NCI-H774 (cell line): ENCODE measurements around the gene PTK6.

ENCODE experiments used
- DNase-seq: peaks from one replicate; lab custom pipeline; 2025; lab: John Stamatoyannopoulos, UW

PTK6 gene

DNA sequence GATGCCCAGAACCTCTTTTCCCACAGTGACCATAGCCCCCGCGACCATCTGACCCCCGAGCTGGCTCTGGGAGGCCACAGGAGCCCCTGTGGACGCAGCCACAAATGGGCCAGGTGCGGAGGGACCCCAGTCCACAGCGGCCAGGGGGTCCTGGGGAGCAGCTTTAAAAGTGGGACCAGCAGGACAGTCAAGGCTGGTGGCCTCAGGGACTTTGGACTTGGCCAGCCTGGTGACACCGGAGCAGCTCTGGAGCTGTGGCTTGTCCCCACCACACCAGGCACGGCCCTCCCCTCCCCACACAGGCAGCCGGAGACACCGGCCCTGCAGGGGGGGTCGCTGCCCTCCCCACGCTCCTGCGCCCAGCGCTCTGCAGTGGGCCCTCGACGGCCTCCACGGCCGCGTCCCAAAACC lies 20.3 kb upstream of the PTK6 start:
- DNase-seq, result no peak

DNA sequence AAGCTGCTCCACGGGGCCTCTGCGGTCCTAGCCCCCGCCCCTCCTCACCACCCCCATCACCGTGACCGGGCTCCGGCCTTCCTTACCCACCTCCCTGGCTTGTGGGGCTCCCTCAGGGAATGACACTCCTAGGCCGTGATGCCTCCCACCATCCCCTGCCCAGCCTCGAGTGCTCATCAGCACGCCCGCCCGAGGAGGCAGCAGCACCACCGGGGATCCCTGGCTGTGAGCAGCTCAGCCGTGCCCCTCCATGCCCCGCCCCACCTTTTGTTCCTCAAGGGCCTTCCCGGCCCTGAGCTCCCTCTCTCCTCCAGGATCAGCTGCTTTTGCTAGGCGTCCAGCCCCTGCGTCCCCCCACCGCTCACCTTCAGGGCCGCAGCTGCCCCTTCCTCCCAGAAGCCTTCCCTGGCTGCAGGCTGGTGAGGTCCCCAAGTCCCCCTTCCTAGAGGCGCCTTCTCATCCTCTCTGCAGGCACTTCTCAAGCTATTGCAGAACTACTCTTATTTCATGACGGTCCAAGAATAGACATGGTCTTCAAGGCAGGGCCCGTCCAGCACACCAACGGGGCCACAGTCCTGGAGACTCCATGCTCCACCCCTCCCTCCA lies 19.8 kb upstream of the PTK6 start:
- no peak for DNase-seq

DNA sequence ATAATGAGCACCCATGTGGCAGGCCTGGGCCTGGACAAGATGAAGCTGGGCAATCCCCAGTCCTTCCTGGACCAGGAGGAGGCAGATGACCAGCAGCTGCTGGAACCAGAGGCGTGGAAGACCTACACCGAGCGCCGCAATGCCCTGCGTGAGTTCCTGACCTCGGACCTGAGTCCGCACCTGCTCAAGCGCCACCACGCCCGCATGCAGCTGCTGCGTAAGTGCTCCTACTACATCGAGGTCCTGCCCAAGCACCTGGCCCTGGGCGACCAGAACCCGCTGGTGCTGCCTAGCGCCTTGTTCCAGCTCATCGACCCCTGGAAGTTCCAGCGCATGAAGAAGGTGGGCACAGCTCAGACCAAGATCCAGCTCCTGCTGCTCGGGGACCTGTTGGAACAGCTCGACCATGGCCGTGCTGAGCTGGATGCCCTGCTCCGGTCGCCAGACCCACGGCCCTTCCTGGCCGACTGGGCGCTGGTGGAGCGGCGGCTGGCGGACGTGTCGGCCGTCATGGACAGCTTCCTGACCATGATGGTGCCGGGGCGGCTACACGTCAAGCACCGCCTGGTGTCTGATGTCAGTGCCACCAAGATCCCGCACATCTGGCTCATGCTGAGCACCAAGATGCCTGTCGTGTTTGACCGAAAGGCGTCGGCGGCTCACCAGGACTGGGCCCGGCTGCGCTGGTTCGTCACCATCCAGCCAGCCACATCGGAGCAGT lies 18.6 kb upstream of the PTK6 start:
- no peak for DNase-seq

DNA sequence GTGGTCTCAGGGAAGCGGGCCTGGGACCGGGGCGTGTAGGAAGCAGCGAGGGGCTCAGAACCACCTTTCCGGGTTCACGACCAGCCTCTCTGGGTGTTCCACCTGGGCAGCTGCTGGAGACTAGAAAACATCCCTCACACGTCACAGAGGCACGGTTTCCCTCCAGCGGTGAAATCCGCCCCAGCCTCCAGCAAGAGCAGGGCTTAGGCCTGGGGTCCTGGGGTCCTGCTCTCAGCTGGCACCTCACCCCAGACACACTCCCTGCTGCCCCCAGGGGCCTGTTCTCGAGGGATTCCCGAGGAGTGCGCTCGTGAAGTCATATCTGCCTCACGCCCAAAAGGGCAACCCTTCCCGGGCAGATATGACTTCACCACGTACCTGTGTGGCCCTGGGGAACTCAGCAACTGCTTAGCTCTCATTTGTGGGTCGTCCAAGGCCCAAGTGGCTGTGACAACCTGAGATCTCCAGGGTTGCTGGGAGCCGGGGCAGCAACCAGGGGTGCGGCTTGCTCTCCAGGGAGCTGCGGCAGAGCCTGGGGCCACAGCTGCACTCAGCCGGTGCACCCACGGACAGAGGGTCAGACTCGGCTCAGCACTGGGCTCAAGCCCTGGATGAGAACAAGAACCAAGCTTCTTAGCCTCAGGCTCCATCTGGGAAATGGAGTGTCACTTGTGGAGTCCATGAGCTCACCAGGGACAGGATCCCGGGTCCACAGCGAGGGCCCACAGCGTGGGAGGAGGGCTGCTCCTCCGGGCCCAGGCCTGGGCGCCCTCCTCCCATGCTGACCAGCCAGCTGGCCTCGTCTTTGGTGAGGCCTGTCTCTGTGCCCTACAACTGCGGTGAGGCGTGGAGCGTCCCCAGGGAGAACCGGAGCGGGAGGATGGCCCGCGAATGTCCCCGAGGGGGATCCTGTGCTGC lies 17.4 kb upstream of the PTK6 start:
- DNase-seq, result no peak

DNA sequence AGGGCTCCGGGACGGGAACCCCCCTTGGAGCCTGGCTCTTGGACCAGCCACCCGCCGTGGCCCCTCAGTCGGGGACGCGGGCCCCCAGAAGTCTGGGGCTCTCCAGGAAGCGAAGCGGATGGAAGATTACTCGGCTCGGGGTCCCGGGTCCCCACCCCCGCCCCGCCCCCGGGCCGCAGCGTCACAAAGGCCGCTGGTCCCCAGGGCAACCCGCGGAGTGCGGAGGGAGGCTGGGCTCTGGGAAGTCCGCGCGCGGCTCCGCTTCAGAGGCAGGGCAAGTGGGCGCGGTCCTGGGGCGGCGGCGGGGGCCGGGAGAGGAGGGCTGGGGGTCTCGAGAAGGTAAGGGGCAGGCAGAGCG lies 16.7 kb upstream of the PTK6 start, which contains the start of gene FNDC11:
Gene FNDC11, plus strand, starts transcription at position 227 of the 358 bp plus-strand sequence. CDS start 1,505 bp downstream, outside the sequence.
- no peak for DNase-seq

DNA sequence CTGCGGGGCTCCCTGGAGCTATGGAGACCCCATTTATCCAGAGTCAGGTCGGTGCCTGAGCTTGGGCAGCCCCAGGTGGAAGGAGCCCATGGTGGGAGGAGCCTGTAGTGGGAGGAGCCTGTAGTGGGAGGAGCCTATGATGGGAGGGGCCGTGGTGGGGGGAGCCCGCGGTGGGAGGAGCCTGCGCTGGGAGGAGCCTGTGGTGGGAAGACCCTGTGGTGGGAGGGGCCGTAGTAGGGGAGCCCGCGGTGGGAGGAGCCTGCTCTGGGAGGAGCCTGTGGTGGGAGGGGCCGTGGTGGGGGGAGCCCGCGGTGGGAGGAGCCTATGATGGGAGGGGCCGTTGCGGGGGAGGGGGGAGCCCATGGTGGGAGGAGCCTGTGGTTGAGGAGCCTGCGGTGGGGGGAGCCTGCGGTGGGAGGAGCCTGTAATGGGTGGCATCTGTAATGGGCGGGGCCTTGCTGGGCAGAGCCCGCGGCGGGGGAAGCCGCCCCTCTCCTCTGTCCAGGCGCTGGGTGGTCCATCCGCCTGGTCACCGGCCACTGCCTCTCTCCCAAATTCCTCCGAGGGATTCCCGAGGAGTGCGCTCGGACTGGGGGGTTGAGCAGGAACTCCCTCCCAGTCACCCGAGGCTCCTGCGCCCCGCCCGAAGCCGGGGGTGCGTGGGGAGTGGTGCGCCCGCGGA lies 16.2 kb upstream of the PTK6 start:
- peak; percentile 73 for DNase-seq

DNA sequence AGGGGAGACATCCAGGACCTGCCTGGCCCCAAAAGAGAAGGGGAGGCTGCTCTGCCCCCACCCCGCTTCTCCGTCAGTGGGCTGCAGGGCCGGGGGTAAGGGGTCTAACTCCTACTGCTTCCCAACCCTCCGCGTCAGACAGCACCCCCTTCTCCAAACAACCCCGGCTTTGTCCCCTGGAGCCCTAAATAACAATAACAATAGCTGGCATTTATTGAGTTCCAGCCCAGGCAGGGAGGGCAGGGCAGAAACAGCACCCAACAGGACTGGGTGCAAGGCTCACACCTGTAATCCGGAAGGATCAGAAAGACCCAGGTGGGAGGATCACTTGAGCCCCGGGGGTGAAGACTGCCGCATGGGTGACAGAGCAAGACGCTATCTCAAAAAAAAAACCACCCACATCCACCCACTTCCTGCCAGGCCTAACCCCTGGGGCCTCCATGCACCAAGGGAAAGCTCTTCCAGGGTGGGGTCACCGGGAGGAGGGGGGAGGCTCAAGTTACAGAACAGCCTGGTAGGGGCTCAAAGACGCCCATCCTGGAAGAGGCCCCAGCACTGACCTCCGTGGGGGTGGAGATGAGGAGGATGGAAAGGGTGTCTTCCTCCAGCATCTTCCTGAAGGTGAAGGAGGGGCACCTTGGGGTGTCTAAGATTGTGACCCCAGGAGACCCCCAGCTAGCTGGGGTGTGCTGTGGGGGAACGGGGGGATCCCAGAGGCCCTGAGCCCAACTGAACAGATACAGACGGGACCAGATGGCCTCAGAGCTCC lies 15.5 kb upstream of the PTK6 start:
- no peak for DNase-seq

DNA sequence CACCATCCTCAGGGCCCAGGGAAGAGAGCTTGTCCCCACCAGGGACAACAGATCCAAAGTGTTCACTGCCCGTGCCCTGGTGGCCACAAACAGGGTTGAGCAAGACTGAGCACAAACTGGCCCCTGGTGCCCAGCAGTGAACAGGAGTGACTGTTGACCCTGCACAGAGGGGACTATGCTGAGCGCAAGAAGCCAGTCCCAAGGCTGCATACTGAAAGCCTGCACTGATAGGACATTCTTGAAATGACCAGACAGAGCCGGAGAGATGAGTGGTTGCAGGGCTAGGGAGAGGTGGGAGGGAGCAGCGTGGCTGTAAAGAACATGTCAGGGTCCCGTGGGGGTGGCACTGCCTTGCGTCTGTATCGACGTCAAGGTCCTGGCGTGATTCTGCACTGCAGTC lies 13.9 kb upstream of the PTK6 start:
- DNase-seq, result no peak

DNA sequence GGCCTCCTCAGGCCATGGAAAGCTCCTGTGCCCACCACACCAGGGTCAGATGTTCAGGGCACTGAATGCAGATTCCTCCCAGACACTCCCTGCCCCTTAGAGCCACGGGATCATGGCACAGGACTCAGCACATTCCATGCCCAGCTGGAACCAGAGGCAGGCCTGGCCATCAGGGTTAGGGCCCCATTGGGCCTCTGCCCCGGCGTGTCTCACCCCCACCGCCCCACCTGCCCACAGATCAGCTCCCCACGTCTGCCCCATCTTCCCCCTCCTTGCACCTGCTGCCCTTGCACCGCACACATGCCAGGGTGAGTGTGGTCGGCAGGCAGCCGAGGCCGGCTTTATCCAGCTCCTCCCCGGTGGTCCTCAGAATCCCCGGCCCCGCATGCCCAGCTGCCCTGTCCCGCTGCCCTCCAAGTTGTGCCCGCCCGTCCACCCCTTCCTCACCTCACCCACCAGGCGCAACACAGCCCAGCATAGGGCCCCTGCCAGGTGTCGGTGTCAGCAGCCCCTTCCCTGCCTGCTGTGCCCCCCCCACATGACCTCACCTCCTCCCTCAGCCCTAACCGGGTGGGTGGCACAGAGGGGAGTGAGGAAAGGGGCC lies 12.6 kb upstream of the PTK6 start:
- no peak for DNase-seq

DNA sequence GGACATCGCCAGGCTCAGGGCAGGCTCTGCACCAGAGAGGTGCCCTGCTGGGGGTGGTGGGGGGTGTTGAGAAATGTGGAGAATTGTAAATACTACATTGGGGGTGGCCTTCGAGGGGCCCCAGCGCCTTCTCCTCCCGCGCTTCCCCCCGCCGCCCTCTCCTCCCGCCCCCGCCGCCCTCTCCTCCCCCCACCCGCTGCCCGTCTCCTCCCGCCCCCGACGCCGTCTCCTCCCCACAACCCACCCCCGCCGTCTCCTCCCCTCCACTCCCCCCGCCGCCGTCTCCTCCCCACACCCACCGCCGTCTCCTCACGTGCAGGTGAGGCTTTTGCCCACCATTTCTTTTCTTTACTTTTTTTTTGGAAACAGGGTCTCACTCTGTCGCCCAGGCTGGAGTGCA lies 11.8 kb upstream of the PTK6 start:
- DNase-seq, result no peak

DNA sequence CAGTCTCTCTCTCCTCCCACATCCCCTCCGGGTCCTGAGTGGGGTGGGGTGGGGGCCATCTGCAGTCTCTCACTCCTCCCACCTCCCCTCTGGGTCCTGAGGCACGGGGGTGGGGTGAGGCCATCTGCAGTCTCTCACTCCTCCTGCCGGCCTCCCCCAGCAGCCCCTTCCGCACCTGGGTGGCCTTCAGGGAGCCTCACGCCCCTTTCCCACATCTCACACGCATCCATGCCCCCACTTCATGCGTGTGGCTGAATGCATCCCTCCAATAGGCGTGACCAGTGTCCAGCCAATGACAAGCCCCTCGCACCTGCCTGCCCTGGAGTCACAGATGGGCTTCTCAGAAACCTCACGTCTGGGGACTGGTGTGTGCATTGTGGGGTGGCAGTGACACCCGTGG lies 11.4 kb upstream of the PTK6 start:
- no peak for DNase-seq

DNA sequence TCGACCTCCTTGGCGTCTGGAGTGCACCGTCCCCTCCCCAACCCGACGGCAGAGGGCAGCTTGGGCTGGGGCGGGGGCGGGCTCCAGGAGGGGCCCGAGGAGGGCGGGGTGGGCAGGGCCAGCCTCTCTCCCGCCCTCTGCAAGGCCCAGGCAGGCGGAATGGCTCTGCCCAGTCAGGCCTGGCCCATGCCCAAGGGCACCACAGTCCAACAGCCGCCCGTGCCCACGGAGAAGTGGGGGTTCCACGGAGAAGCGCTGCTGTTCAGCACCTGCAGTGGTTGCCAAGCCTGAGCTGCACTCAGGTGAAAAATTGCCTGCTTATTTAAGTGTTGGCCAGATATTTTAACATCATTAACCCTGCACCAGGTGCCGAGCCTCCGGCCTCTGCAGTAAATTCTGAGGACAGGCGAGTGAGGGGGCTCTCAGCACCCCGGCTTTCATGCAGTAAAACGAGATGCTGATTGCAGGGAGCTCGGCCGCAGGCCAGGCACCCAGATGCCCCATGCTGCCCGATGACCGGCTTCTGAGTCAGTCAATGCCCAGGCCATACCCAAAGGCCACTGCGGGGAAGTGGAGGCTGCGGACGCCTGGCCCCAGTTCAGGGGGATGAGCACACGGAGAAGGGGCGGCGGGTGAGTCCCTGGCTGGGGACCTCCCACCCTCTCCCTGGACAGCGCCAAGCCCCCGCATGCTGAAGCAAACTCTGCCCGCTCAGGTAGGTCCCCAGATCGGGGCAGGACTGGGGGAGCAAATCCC lies 10.7 kb upstream of the PTK6 start, which contains the start of gene SRMS:
Gene SRMS, minus strand, starts transcription at position 25 of the 756 bp plus-strand sequence. CDS start 286 bp downstream, outside the sequence.
- no peak for DNase-seq

DNA sequence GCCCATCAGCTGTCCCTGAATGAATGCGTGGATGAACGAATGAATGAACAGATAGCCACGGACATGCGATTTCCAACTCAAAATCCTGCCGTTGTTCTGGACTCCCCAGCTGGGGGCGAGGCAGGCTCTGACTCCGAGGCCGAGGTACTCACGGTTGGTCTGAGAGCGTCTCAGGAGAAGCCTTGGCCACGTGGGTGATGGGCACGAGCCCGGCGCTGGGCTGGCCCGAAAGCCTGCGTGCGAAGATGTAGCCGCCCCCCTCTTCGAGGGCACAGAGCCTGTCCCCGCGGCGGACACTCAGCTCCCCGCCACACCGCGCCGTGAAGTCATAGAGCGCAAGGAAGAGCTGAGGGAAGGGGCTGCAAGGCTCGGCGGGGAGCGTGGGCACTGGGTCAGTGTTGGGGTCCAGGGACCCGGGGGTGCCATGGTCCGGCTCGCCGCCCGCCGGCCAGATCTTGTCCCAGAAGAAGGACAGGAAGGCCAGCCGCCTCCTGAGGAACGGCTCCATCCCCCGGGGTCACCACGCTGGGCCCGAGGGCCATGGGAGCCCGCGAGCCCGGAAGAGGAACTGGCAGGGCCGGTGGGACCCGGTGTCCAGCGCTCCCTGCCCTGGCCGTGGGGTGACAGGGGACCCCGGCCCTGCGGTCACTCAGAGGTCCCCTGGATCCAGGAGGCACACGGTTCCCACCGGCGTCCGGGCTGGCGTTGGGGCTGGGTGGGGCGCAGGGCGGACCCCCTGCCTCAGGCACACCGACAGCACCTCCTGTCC lies 10.0 kb upstream of the PTK6 start:
- no peak for DNase-seq

DNA sequence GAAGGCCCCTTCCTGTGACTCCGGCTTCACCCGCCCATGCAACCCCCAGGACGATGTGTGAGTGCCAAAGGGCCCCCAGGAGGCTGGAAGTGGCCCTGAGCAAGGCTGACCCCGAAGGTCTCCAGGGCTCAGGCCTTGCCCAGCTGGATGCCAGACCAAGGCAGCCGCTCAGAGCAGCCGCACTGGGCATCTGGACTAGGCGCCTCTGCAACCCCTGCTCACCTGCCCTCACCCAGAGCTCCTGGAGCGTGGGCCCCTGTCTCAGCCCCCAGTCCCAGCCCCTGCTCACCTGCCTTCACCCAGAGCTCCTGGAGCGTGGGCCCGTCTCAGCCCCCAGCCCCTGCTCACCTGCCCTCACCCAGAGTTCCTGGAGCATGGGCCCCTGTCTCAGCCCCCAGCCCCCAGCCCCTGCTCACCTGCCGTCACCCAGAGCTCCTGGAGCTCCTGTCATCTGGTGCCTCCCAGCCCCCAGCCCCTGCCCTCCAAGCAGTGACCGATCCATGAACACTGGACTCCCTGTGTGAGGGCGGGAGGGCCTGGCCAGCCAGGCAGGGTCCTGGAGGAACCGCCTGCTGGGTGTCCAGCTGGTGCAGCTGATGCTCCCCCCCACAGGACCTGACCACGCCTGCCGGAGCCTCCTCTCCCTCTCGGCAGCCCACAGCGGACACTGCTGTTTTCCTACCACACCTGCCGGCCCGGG lies 9.2 kb upstream of the PTK6 start:
- no peak for DNase-seq

DNA sequence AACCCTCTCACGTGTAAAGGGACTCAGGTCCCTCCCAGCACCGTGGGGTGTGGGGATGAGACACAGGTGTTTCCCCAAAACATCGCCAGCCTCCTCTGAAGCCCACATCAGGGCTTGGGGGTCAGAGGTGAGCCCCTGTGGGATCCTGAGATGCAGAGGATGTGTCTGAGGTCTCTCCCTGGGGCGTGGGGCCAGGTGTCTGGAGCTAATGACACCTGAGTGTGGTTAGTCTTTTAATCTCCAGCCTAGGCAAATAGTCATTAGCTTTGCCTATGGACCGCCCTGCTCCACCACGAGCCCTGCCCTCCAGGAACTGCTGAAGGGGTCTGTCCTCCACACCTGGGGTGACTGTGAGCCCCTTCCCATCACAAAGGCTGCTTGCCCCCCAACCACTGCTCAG lies 8.6 kb upstream of the PTK6 start:
- no peak for DNase-seq

DNA sequence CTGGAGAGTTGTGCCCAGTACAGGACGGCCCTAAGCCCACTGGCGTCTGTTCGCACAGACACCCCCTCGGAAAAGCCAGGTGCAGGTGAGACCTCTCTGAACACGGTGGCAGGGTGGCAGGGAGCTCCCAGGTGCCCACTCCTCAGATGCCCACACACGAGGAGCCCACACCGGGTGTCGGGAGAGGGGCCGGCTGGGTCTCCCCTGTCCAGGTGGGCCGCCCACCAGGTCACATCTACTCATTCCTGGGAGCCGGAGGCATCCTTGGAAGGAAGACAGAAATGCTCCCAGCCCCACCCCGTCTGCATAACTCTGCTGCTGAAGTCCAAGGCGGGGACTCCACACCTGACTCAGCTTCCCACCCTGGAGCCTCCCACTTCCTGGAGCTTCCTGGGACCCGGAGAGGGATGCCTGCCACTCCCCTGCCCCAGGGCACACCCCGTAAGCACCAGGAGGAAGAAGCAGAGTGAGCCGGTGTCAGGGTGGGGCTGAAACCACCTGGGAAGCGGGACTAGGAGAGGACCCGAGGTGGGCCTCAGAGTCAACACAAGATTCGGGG lies 7.9 kb upstream of the PTK6 start:
- no peak for DNase-seq

DNA sequence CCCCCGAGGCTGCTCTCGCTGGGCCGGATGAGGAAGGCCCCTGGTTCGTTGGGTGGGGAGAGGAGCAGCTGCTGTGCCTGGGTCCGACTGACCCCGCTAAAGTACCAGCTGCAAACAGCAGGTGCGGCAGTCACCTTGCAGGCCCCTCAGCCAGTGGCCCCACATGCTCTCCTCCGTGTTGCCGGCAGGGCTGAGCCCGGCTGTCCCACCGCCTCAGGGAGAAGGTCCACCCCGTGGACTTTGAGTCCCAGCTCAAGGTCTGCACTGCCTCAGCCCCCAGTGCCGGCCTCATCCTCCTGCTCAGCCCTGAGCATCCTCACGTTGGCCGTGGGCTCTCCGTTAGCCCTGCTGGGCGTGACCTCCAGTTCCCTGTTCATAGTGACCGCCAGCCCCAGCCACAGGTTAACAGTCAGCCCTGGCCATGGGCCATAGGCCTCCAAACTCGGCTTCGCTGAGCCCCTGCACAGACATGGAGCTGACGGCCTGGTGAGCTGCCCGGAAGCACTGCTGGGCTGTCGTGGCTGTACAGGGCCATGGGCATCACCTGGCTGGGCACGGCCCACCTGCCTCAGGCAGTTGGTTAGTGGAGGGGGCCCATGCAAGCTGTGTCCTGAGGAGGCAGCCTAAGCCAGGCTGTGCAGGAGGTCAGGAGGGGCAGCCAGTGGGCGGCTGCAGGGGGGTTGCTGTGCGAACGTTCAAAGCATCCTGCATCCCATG lies 7.2 kb upstream of the PTK6 start:
- DNase-seq, result no peak

DNA sequence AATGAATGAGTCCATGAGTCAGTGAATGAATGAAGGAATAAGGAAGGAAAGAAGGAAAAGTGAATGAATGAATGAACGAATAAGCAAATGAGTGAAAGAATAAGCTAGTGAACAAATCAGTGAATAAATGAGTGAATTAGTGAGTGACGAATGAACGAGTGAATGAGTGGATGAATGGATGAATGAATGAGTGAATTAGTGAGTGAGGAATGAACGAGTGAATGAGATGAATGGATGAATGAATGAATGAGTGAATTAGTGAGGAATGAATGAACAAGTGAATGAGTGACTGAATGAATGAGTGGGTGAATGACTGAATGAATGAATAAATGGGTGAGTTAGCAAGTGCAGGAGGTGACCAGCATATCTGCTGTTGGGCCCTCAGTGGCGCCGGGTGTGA lies 6.6 kb upstream of the PTK6 start:
- DNase-seq, result no peak
